GM12864 (cell line): ENCODE data around the gene GPR152.

Source experiments
- DNase-seq: peaks from one replicate; pipeline ENCODE4 v3.0.0-alpha.2; 2011; ENCODE audit warnings: low read depth
- H3K4me3 ChIP-seq: 2 replicates; pipeline ENCODE4 v1.5.1; 2011; ENCODE audit warnings: mild to moderate bottlenecking, low read depth, low read length, control low read depth
- TF ChIP-seq, protein P1 (sequence below): IDR thresholded peaks from 2 replicates; pipeline ENCODE4 v1.5.1; 2011; ENCODE audit warnings: low read depth, mild to moderate bottlenecking, moderate library complexity, low read length, control low read depth, inconsistent platforms; ENCODE audit errors: missing control alignments

GPR152 gene

DNA sequence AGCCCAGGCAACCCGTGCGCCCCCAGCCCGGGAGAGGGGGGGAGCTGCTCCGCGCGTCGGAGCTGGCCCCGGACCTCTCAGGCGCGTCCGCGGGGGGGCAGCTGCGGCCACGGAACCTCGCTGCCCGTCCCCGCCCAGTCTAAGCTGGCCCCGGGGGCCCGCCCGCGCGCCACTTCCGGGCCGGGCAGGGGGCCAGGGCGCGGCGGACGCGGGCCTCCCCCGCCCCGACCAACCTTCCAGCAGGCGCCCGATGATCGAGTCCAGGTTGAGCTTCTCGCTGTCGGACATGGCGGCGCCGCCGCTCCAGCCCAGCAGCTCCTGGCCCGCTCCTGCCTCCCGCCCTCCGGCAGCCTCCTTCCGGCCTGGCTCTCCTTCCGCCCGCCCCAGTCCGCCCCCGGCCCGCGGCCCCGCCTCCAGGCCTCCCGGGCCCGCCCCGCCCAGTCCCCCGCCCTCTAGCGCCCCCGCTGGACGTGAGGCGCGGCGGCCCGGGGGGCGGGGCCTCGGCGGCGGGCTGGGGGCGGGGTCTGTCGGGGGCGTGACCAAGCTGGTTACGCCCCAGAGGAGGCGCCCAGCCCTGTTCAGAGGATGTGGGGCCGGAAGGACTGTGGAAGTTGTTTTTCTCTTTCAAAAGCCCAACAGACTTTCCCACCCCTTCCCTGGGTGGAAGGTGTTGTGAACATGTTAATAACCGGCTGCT lies 50.9 kb downstream of the GPR152 start, which contains the start of gene PPP1CA:
Gene PPP1CA (minus strand): TSS at position 364 of the 697 bp plus-strand sequence. CDS start 76 bp downstream, at position 288.
- peak within 1 kb of the TSS; percentile 86 for H3K4me3 ChIP-seq
- TF ChIP-seq, protein P1, sequence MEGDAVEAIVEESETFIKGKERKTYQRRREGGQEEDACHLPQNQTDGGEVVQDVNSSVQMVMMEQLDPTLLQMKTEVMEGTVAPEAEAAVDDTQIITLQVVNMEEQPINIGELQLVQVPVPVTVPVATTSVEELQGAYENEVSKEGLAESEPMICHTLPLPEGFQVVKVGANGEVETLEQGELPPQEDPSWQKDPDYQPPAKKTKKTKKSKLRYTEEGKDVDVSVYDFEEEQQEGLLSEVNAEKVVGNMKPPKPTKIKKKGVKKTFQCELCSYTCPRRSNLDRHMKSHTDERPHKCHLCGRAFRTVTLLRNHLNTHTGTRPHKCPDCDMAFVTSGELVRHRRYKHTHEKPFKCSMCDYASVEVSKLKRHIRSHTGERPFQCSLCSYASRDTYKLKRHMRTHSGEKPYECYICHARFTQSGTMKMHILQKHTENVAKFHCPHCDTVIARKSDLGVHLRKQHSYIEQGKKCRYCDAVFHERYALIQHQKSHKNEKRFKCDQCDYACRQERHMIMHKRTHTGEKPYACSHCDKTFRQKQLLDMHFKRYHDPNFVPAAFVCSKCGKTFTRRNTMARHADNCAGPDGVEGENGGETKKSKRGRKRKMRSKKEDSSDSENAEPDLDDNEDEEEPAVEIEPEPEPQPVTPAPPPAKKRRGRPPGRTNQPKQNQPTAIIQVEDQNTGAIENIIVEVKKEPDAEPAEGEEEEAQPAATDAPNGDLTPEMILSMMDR = peak; percentile 24
- DNase-seq = peak; percentile 57
